ENCODE data around the gene SLIT3. TPM values are rescaled to one million over a fixed set of nuclear protein-coding genes. Genes with fewer than 3 reads are reported as not detected.

Gene SLIT3
- total RNA-seq, 2 experiments from 2014 or later, result 5.4 to 7.3 TPM

DNA sequence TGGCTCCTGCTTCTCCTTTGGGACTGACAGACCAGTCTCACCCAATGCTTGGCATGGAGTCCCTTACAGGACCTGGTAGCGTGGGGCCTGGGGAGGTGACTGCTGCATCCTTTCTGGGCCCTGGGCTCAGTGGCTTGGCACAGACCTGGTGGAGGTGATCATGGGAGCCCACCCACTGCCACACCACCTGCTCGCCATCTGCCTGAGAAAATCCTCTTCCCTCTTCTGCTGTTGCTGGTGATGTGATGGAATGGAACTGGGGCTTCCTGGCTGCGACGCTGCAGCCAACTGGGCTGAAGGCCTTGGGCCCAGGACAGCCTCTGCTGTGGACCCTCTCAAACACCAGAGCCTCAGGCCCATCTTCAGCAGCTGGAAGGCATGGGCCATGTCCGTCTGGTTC, 599.3 kb downstream of the SLIT3 start:
- Mint-ChIP-seq H3K9me3 (ENCODE audit: low read depth) (no peaks in the 10 kb centered on the region), H3K4me1 (no peaks in the 10 kb centered on the region), H3K36me3 (ENCODE audit: low read depth) (no peaks in the 10 kb centered on the region), H3K4me3 (no peak overlapping the region), H3K27me3 (peaks cover 2% of the 10 kb centered on the region), H3K27ac (no peak overlapping the region)
- ATAC-seq (no peak), DNase-seq (no peak)
- ChIA-PET POLR2A (no interaction called here), CTCF (interaction anchor here (0.7 kb wide), 1 partner anchor 227 kb away, joined by 3 read pairs; no protein-coding TSS in a partner anchor)
- intact Hi-C loops (cut with DNase I, micrococcal nuclease), result no loop called here

DNA sequence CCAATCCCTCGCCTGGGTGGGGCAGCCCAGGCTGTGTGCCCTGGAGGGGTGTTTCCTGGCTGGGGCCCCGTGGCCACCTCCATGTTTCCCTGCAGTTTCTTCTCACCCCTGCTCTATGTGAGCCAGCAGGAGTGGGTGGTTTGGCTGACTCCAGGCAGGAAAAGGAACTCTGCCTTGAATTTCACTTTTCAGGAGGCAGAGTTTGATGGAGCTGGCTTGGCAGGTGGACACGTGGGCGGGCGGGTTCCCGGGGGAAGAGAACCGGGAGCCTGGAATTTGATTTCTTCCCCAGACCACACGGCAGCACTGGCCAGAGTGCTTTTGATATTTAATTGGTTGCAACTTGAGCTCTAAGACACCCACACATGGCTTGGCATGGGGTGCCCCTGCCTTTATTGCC, 601.9 kb downstream of the SLIT3 start:
- H3K27ac Mint-ChIP-seq, result no peak overlapping the region
- ATAC-seq (no peak), DNase-seq (no peak)
- intact Hi-C loops (cut with DNase I, micrococcal nuclease), result no loop called here
- no peaks in the 10 kb centered on the region for H3K4me1 Mint-ChIP-seq
- H3K9me3 Mint-ChIP-seq (ENCODE audit: low read depth), result no peaks in the 10 kb centered on the region
- CTCF ChIA-PET, result no interaction called here
- POLR2A ChIA-PET, result no interaction called here
- H3K36me3 Mint-ChIP-seq (ENCODE audit: low read depth), result no peaks in the 10 kb centered on the region
- peaks cover 2% of the 10 kb centered on the region for H3K27me3 Mint-ChIP-seq
- no peak overlapping the region for H3K4me3 Mint-ChIP-seq

DNA sequence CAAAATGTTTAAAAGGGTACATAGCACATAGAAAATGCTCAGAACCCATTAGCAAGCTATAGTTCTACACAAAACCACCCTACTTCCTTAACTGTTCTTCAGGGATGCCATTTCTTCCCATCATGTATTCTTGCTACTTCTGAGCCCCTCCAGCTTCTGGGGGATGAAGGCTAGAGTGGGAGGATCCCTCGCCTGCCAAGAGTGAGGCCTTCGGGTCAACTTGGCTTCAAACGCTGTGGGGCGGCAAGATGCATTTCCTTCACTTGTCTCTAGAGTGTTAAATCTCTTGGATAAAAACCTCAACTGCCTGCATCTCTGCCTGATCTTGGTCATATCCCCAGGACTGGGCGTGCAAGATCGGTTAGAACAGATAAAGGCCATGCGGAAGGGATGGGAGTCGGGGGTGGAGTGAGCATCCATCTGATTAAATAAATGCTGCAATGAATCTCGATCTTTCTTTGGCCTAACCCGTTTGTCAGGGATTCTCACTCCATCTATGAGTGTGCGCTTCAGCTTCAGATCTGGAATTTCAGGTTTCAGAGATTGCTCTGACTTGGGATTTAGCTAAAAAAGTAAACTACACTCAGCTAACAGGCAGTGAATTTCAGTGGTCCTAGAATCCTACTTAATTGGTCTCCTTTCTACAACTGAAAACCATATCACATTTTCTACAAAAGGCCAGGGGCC, 603.8 kb downstream of the SLIT3 start:
- intact Hi-C loops (cut with DNase I, micrococcal nuclease), result no loop called here
- ChIA-PET CTCF (interaction anchor here (0.6 to 1.7 kb wide), 3 partner anchors 16 to 425 kb away, joined by 3 read pairs; no protein-coding TSS in a partner anchor), POLR2A (no interaction called here)
- no peak for DNase-seq
- H3K27ac Mint-ChIP-seq, result no peak overlapping the region
- H3K27me3 Mint-ChIP-seq, result peaks cover 4% of the 10 kb centered on the region
- no peak overlapping the region for H3K4me3 Mint-ChIP-seq
- no peak for ATAC-seq
- no peaks in the 10 kb centered on the region for H3K9me3 Mint-ChIP-seq (ENCODE audit: low read depth)
- no peaks in the 10 kb centered on the region for H3K36me3 Mint-ChIP-seq (ENCODE audit: low read depth)
- no peaks in the 10 kb centered on the region for H3K4me1 Mint-ChIP-seq

DNA sequence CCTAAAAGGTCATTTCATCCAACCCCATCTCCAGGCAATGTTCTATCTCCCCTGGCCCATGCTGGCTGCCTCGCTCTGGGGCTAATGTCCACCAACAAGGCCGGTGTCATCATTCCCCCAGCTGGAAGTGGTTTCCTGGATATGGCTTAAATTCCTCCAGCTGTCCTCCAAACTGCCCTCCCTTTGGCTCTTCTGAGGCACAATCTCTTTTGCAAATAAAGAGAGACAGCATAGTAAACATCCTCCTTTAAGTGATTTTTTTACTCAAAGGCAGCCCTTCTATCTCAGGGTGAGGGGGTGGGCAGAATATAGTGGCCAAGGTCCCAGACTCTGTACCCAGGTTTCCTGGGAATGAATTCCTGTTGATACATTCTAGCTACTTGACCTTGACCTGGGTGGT, 604.3 kb downstream of the SLIT3 start:
- H3K9me3 Mint-ChIP-seq (ENCODE audit: low read depth), result no peaks in the 10 kb centered on the region
- no peak for DNase-seq
- no peaks in the 10 kb centered on the region for H3K4me1 Mint-ChIP-seq
- peaks cover 4% of the 10 kb centered on the region for H3K27me3 Mint-ChIP-seq
- H3K4me3 Mint-ChIP-seq, result no peak overlapping the region
- no peak for ATAC-seq
- intact Hi-C loops (cut with DNase I, micrococcal nuclease), result no loop called here
- POLR2A ChIA-PET, result no interaction called here
- CTCF ChIA-PET, result interaction anchor here (0.6 to 1.7 kb wide), 2 partner anchors 15 to 51 kb away, joined by 3 read pairs; no protein-coding TSS in a partner anchor
- H3K36me3 Mint-ChIP-seq (ENCODE audit: low read depth), result no peaks in the 10 kb centered on the region
- no peak overlapping the region for H3K27ac Mint-ChIP-seq

DNA sequence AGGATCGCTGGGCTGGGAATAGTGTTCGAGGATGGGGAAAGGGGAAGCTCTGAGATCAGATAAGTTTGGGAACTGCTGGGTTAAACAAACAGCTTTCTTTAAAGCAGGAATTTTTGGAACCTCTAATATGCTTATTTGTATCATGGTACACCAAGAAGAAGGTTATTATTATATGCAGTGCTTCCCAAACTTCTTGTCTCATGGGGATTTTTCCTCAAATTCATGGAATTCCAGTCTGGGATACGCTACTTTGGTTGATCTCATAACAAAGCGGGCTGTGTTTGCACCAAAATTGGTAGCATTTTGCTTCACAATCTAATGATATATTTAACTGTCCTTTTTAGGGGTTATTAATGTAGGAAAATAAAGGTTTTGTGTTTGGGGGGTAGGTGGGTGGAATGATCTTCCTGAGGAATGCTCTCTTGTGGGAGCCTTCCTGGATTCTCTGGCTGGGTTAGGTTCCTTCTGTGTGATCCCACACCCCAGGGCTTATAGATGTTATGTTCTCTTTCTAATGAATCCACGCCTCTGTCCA, 605.6 kb downstream of the SLIT3 start:
- Mint-ChIP-seq H3K4me3 (no peak overlapping the region), H3K9me3 (ENCODE audit: low read depth) (no peaks in the 10 kb centered on the region), H3K4me1 (no peaks in the 10 kb centered on the region), H3K27me3 (peaks cover 4% of the 10 kb centered on the region), H3K36me3 (ENCODE audit: low read depth) (no peaks in the 10 kb centered on the region), H3K27ac (no peak overlapping the region)
- DNase-seq, result no peak
- intact Hi-C loops (cut with DNase I, micrococcal nuclease), result no loop called here
- ATAC-seq, result no peak
- POLR2A ChIA-PET, result no interaction called here
- CTCF ChIA-PET, result interaction anchor here (0.6 kb wide), 1 partner anchor 843 kb away, joined by 3 read pairs; no protein-coding TSS in a partner anchor

DNA sequence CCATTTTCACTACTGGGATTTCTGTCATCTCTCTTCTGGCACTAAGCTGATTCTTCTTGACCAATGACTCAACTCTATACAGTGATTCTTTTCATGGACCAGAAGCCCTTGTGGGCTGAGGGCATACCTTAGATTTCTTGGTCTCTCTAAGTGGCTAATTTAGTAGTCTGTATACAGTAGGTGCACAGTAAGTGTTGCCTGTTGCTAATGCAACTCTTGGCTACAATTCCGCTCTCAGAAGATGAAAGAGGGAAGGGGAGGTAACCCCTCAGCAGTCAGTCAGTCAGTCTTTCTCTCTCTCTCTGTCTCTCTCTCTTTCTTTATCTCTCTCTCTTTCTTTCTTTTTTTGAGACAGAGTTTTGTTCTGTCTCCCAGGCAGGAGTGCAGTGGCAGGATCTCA, 606.6 kb downstream of the SLIT3 start:
- no peak overlapping the region for H3K4me3 Mint-ChIP-seq
- no peaks in the 10 kb centered on the region for H3K4me1 Mint-ChIP-seq
- ATAC-seq (no peak), DNase-seq (no peak)
- POLR2A ChIA-PET, result no interaction called here
- H3K9me3 Mint-ChIP-seq (ENCODE audit: low read depth), result no peaks in the 10 kb centered on the region
- H3K36me3 Mint-ChIP-seq (ENCODE audit: low read depth), result no peaks in the 10 kb centered on the region
- intact Hi-C loops (cut with DNase I, micrococcal nuclease), result no loop called here
- H3K27me3 Mint-ChIP-seq, result peaks cover 4% of the 10 kb centered on the region
- no peak overlapping the region for H3K27ac Mint-ChIP-seq
- CTCF ChIA-PET, result no interaction called here

DNA sequence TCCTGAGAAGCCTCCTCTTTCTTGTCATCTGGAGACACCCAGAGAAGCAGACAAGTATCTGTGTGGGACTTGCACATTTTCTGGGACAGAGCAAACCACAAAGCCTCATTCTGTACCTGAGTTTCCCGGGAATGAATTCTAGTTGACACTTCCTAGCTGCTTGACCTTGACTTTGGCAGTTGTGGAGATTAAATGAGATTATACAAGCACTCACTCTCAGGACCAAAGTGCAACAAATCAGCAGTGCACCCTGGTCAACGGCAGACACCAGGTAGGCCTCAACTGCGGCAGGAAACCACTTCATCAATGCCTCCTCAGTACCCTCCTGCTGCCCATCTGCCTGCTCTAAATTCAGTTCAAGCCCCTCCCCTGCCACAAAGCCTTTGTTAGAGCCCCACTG, 607.1 kb downstream of the SLIT3 start:
- no peak for ATAC-seq
- ChIA-PET CTCF (no interaction called here), POLR2A (no interaction called here)
- H3K27me3 Mint-ChIP-seq, result peaks cover 4% of the 10 kb centered on the region
- DNase-seq, result no peak
- H3K36me3 Mint-ChIP-seq (ENCODE audit: low read depth), result no peaks in the 10 kb centered on the region
- intact Hi-C loops (cut with DNase I, micrococcal nuclease), result no loop called here
- no peak overlapping the region for H3K4me3 Mint-ChIP-seq
- H3K9me3 Mint-ChIP-seq (ENCODE audit: low read depth), result no peaks in the 10 kb centered on the region
- H3K4me1 Mint-ChIP-seq, result no peaks in the 10 kb centered on the region
- no peak overlapping the region for H3K27ac Mint-ChIP-seq

DNA sequence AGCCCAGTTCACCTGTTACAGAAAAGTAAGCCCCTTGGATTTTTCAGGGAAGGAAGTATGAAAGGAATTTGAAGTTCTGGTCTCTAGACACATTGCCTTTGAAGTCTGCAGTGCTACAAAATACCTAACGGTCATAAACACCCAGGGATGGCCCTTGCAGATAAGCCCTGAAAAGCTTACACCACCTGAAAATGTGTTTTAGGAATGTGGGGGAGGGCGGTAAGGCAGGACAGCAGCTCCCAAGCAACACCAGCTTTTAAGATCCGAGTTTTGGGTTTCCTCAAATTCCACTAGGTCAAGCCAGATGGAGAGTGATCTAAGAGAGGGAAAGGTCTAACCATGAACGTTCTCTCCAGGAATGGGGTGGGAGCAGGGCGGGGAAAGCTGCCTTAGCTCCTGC, 607.6 kb downstream of the SLIT3 start:
- DNase-seq (no peak), ATAC-seq (no peak)
- POLR2A ChIA-PET, result no interaction called here
- H3K9me3 Mint-ChIP-seq (ENCODE audit: low read depth), result no peaks in the 10 kb centered on the region
- CTCF ChIA-PET, result no interaction called here
- peaks cover 4% of the 10 kb centered on the region for H3K27me3 Mint-ChIP-seq
- no peaks in the 10 kb centered on the region for H3K4me1 Mint-ChIP-seq
- no peaks in the 10 kb centered on the region for H3K36me3 Mint-ChIP-seq (ENCODE audit: low read depth)
- no peak overlapping the region for H3K27ac Mint-ChIP-seq
- intact Hi-C loops (cut with DNase I, micrococcal nuclease), result no loop called here
- H3K4me3 Mint-ChIP-seq, result no peak overlapping the region

DNA sequence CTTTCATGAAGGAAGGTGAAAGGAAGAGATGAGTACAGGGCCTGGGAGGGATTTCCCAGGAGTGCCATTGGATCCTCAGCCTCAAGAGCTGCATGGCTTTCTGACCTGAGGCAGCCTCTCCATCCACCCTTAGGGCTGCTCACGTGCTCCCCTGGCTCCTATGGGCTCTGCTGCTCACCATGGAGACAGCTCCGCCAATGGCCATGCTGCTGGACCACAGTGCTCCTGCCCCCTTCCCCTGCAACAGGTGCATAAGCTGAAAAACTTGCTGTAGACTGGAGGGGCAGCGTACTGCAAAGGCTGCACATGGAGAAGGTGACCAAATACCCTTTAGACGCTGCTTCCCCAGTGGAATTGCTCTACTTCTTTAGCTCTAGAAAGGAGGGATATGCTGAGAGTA, 609.0 kb downstream of the SLIT3 start:
- CTCF ChIA-PET, result interaction anchor here (1.0 to 1.5 kb wide), 2 partner anchors 13 to 15 kb away, joined by 3 to 4 read pairs; no protein-coding TSS in a partner anchor

DNA sequence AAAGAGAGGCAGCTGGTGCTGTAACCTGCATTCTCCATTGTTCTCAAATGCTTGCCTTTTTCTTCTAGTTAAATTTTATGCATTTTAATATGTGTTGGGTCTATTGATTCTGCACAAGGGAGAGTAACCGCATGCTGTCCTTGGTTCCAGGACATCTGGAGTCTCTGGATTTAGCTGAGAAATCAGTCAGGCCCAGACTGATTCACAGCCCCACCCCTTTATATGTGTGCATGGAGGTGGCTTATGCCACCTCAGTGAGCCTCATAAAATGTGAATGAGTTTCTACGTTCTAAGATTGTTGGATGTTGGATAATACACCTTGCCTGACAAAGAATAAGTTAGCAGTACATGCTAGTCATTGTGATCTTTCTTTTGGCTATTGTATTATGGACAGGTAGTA, 611.7 kb downstream of the SLIT3 start:
- Mint-ChIP-seq H3K4me3 (no peak overlapping the region), H3K9me3 (ENCODE audit: low read depth) (no peaks in the 10 kb centered on the region), H3K27ac (no peak overlapping the region), H3K36me3 (ENCODE audit: low read depth) (no peaks in the 10 kb centered on the region), H3K4me1 (no peaks in the 10 kb centered on the region), H3K27me3 (peaks cover 2% of the 10 kb centered on the region)
- CTCF ChIA-PET, result interaction anchor here (0.7 to 2.4 kb wide), 2 partner anchors 10 to 29 kb away, joined by 3 to 9 read pairs; no protein-coding TSS in a partner anchor
- DNase-seq, result no peak
- ATAC-seq, result no peak
- POLR2A ChIA-PET, result no interaction called here
- intact Hi-C loops (cut with DNase I, micrococcal nuclease), result no loop called here

More for the DNA sequence above, 609.0 kb downstream of the SLIT3 start:
- Mint-ChIP-seq H3K27ac (no peak overlapping the region), H3K9me3 (ENCODE audit: low read depth) (no peaks in the 10 kb centered on the region), H3K27me3 (peaks cover 2% of the 10 kb centered on the region), H3K4me3 (no peak overlapping the region), H3K36me3 (ENCODE audit: low read depth) (no peaks in the 10 kb centered on the region), H3K4me1 (no peaks in the 10 kb centered on the region)
- POLR2A ChIA-PET, result no interaction called here
- intact Hi-C loops (cut with DNase I, micrococcal nuclease), result no loop called here
- ATAC-seq, result no peak
- no peak for DNase-seq

DNA sequence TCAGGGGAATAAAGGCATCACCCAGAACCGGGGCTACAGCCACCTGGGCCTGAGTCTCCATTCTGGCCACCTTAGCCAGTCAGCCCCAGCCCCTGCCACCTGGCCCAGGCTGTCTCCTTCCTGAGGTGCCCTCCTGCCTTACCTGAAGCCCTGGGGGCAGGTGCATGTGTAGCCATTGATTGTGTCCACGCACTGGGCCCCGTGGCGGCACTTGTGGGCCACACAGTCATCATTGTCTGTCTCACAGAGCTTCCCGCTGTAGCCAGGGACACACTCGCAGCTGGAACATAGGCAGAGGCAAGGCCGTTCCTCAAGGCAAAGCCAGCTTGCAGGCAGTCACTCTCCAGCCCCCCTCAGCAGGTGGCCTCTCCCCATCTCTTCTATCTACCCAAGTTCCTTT, 614.1 kb downstream of the SLIT3 start:
- Mint-ChIP-seq H3K4me3 (no peak overlapping the region), H3K9me3 (ENCODE audit: low read depth) (no peaks in the 10 kb centered on the region), H3K36me3 (ENCODE audit: low read depth) (no peaks in the 10 kb centered on the region), H3K27ac (no peak overlapping the region), H3K4me1 (peaks cover 18% of the 10 kb centered on the region), H3K27me3 (no peaks in the 10 kb centered on the region)
- intact Hi-C loops (cut with DNase I, micrococcal nuclease), result no loop called here
- DNase-seq (no peak), ATAC-seq (no peak)
- POLR2A ChIA-PET, result no interaction called here
- CTCF ChIA-PET, result no interaction called here

DNA sequence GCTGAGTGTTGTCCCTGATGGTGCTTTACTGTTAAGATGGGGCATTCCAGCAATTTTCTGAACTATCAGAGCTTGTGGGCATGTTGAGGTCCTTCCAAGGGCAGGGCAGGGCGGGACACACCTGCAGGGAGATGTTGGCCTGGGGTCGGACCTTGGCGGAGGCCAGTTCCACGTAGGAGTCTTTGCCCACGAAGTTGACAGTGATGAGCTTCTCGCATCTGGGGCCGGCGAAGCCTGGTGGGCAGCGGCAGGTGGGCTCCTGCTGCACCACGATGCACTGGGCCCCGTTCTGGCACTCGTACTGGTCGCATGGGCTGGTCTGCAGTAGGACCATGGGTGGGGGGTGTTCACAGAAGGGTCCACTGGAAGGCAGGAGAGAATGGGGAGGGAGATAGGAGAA, 615.4 kb downstream of the SLIT3 start:
- POLR2A ChIA-PET, result no interaction called here

More for the DNA sequence above, 615.4 kb downstream of the SLIT3 start:
- no peaks in the 10 kb centered on the region for H3K27me3 Mint-ChIP-seq
- DNase-seq (no peak), ATAC-seq (no peak)
- CTCF ChIA-PET, result no interaction called here
- no peak overlapping the region for H3K4me3 Mint-ChIP-seq
- intact Hi-C loops (cut with DNase I, micrococcal nuclease), result no loop called here
- no peak overlapping the region for H3K27ac Mint-ChIP-seq
- no peaks in the 10 kb centered on the region for H3K36me3 Mint-ChIP-seq (ENCODE audit: low read depth)
- no peaks in the 10 kb centered on the region for H3K9me3 Mint-ChIP-seq (ENCODE audit: low read depth)
- H3K4me1 Mint-ChIP-seq, result peaks cover 28% of the 10 kb centered on the region

Measured in activated CD4-positive, alpha-beta T cell treated with anti-CD3 and anti-CD28 coated beads for 36 hours (primary cell).